Testis (tissue), 2 donors: Measurements from ENCODE around the gene ZNF433.

Experiments used
- POLR2A ChIP-seq: fragments of 450-650 bp; IDR thresholded peaks from one replicate; pipeline ENCODE4 v1.6.1; 2017; ENCODE audit warnings: antibody characterized with exemption, mild to moderate bottlenecking, moderate library complexity
- TF ChIP-seq, protein P1 (sequence below), 3 experiments: fragments of 450-650 bp in 2 of 3; fragments of 200-600 bp in 1 of 3; sonication (generic) in 1 of 3; IDR thresholded peaks; one replicate each; pipeline ENCODE4 v1.5.1; 2016 to 2019; ENCODE audit warnings: antibody characterized with exemption in 3 of 3, mild to moderate bottlenecking in 2 of 3, moderate library complexity in 1 of 3

DNA sequence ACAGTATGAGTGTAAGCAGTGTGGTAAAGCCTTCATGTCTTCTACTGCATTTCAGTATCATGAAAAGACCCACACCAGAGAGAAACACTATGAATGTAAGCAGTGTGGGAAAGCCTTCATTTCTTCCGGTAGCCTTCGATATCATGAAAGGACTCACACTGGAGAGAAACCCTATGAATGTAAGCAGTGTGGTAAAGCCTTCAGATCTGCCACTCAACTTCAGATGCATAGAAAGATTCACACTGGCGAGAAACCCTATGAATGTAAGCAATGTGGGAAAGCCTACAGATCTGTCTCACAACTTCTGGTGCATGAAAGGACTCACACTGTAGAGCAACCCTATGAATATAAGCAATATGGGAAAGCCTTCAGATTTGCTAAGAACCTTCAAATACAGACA lies 41.9 kb upstream of the ZNF433 start:
- TF ChIP-seq, protein P1, sequence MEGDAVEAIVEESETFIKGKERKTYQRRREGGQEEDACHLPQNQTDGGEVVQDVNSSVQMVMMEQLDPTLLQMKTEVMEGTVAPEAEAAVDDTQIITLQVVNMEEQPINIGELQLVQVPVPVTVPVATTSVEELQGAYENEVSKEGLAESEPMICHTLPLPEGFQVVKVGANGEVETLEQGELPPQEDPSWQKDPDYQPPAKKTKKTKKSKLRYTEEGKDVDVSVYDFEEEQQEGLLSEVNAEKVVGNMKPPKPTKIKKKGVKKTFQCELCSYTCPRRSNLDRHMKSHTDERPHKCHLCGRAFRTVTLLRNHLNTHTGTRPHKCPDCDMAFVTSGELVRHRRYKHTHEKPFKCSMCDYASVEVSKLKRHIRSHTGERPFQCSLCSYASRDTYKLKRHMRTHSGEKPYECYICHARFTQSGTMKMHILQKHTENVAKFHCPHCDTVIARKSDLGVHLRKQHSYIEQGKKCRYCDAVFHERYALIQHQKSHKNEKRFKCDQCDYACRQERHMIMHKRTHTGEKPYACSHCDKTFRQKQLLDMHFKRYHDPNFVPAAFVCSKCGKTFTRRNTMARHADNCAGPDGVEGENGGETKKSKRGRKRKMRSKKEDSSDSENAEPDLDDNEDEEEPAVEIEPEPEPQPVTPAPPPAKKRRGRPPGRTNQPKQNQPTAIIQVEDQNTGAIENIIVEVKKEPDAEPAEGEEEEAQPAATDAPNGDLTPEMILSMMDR (IDR thresholded peaks at IDR 0.05) = no peak
- TF ChIP-seq POLR2A = no peak
